ENCODE measurements around the gene MEX3D.

The MEX3D gene

GRCh38 chr19:1528596-1529429 lies 39.3 kb downstream of the MEX3D start:
- DNase-seq, result no peak
- CTCF ChIA-PET, result no interaction called here
- H3K4me1 Mint-ChIP-seq, result peaks cover 3% of the 10 kb centered on the region
- no peaks in the 10 kb centered on the region for H3K36me3 Mint-ChIP-seq
- peaks cover 35% of the 10 kb centered on the region for H3K27me3 Mint-ChIP-seq
- no peak overlapping the region for H3K27ac Mint-ChIP-seq
- H3K4me3 Mint-ChIP-seq, result no peak overlapping the region
- H3K9me3 Mint-ChIP-seq, result no peaks in the 10 kb centered on the region

- no peaks in the 10 kb centered on the region for H3K9me3 Mint-ChIP-seq
- H3K4me3 Mint-ChIP-seq, result no peak overlapping the region
- no peaks in the 10 kb centered on the region for H3K36me3 Mint-ChIP-seq
- H3K4me1 Mint-ChIP-seq, result peaks cover 3% of the 10 kb centered on the region
- H3K27ac Mint-ChIP-seq, result no peak overlapping the region
- no peak for DNase-seq
- H3K27me3 Mint-ChIP-seq, result peaks cover 39% of the 10 kb centered on the region
- CTCF ChIA-PET, result interaction anchor here (1.3 kb wide), 1 partner anchor 18 kb away, joined by 3 read pairs; no protein-coding TSS in a partner anchor
Observed at GRCh38 chr19:1527650-1528309, 40.3 kb downstream of the MEX3D start.

GRCh38 chr19:1526979-1527649 lies 41.0 kb downstream of the MEX3D start:
- no peak for DNase-seq
- H3K27ac Mint-ChIP-seq, result no peak overlapping the region
- H3K4me1 Mint-ChIP-seq, result peaks cover 3% of the 10 kb centered on the region
- CTCF ChIA-PET, result interaction anchor here (1.3 kb wide), 1 partner anchor 19 kb away, joined by 3 read pairs; no protein-coding TSS in a partner anchor
- H3K27me3 Mint-ChIP-seq, result peaks cover 46% of the 10 kb centered on the region
- H3K4me3 Mint-ChIP-seq, result no peak overlapping the region
- no peaks in the 10 kb centered on the region for H3K9me3 Mint-ChIP-seq
- H3K36me3 Mint-ChIP-seq, result no peaks in the 10 kb centered on the region

GRCh38 chr19:1526066-1526778 lies 41.9 kb downstream of the MEX3D start:
- Mint-ChIP-seq H3K27ac (peak overlapping the region; percentile 33), H3K27me3 (peaks cover 55% of the 10 kb centered on the region), H3K4me1 (peaks cover 3% of the 10 kb centered on the region), H3K9me3 (no peaks in the 10 kb centered on the region), H3K4me3 (no peak overlapping the region), H3K36me3 (no peaks in the 10 kb centered on the region)
- CTCF ChIA-PET, result no interaction called here
- no peak for DNase-seq

- peaks cover 3% of the 10 kb centered on the region for H3K4me1 Mint-ChIP-seq
- H3K27me3 Mint-ChIP-seq, result peaks cover 58% of the 10 kb centered on the region
- H3K27ac Mint-ChIP-seq, result no peak overlapping the region
- DNase-seq, result no peak
- CTCF ChIA-PET, result no interaction called here
- H3K4me3 Mint-ChIP-seq, result no peak overlapping the region
- H3K9me3 Mint-ChIP-seq, result no peaks in the 10 kb centered on the region
- no peaks in the 10 kb centered on the region for H3K36me3 Mint-ChIP-seq
Observed at GRCh38 chr19:1525343-1525742, 42.8 kb downstream of the MEX3D start.

- Mint-ChIP-seq H3K9me3 (no peaks in the 10 kb centered on the region), H3K27ac (no peak overlapping the region), H3K27me3 (peaks cover 59% of the 10 kb centered on the region), H3K4me1 (peaks cover 3% of the 10 kb centered on the region), H3K36me3 (no peaks in the 10 kb centered on the region), H3K4me3 (no peak overlapping the region)
- no peak for DNase-seq
- CTCF ChIA-PET, result no interaction called here
Observed at GRCh38 chr19:1524972-1525325, 43.2 kb downstream of the MEX3D start.

- H3K4me1 Mint-ChIP-seq, result peaks cover 3% of the 10 kb centered on the region
- H3K36me3 Mint-ChIP-seq, result no peaks in the 10 kb centered on the region
- peaks cover 59% of the 10 kb centered on the region for H3K27me3 Mint-ChIP-seq
- CTCF ChIA-PET, result no interaction called here
- no peak overlapping the region for H3K27ac Mint-ChIP-seq
- no peak overlapping the region for H3K4me3 Mint-ChIP-seq
- no peak for DNase-seq
- H3K9me3 Mint-ChIP-seq, result no peaks in the 10 kb centered on the region
Observed at GRCh38 chr19:1524287-1524971, 43.7 kb downstream of the MEX3D start.

- Mint-ChIP-seq H3K36me3 (no peaks in the 10 kb centered on the region), H3K27me3 (peaks cover 65% of the 10 kb centered on the region), H3K4me1 (peaks cover 3% of the 10 kb centered on the region), H3K4me3 (no peak within 1 kb of the TSS), H3K27ac (no peak within 1 kb of the TSS), H3K9me3 (no peaks in the 10 kb centered on the region)
- CTCF ChIA-PET, result interaction anchor here (0.6 kb wide), 1 partner anchor 9 kb away, joined by 3 read pairs; no protein-coding TSS in a partner anchor
- no peak for DNase-seq
Observed at GRCh38 chr19:1523412-1524286, 44.5 kb downstream of the MEX3D start, which contains the start of gene PLK5. Gene PLK5 (plus strand): TSS chr19:1524077. CDS start chr19:1526997, 2,920 bp downstream.

- H3K9me3 Mint-ChIP-seq, result no peaks in the 10 kb centered on the region
- H3K4me3 Mint-ChIP-seq, result no peak overlapping the region
- no peak for DNase-seq
- peaks cover 73% of the 10 kb centered on the region for H3K27me3 Mint-ChIP-seq
- CTCF ChIA-PET, result interaction anchor here (0.6 kb wide), 1 partner anchor 9 kb away, joined by 3 read pairs; no protein-coding TSS in a partner anchor
- H3K36me3 Mint-ChIP-seq, result no peaks in the 10 kb centered on the region
- H3K4me1 Mint-ChIP-seq, result peaks cover 3% of the 10 kb centered on the region
- H3K27ac Mint-ChIP-seq, result no peak overlapping the region
Observed at GRCh38 chr19:1522838-1523237, 45.3 kb downstream of the MEX3D start.

GRCh38 chr19:1522061-1522460 lies 46.1 kb downstream of the MEX3D start:
- Mint-ChIP-seq H3K4me3 (no peak overlapping the region), H3K27ac (no peak overlapping the region), H3K4me1 (peaks cover 3% of the 10 kb centered on the region), H3K27me3 (peaks cover 76% of the 10 kb centered on the region), H3K36me3 (no peaks in the 10 kb centered on the region), H3K9me3 (no peaks in the 10 kb centered on the region)
- CTCF ChIA-PET, result no interaction called here
- DNase-seq, result no peak

- H3K27me3 Mint-ChIP-seq, result peaks cover 77% of the 10 kb centered on the region
- CTCF ChIA-PET, result no interaction called here
Observed at GRCh38 chr19:1521636-1522035, 46.5 kb downstream of the MEX3D start.

GRCh38 chr19:1520203-1520780 lies 47.8 kb downstream of the MEX3D start:
- no peak for DNase-seq
- CTCF ChIA-PET, result no interaction called here
- peaks cover 3% of the 10 kb centered on the region for H3K4me1 Mint-ChIP-seq

More at GRCh38 chr19:1521636-1522035, 46.5 kb downstream of the MEX3D start:
- Mint-ChIP-seq H3K4me1 (peaks cover 3% of the 10 kb centered on the region), H3K27ac (no peak overlapping the region), H3K4me3 (no peak overlapping the region), H3K9me3 (no peaks in the 10 kb centered on the region), H3K36me3 (no peaks in the 10 kb centered on the region)
- DNase-seq, result no peak

More at GRCh38 chr19:1520203-1520780, 47.8 kb downstream of the MEX3D start:
- Mint-ChIP-seq H3K27ac (no peak overlapping the region), H3K9me3 (no peaks in the 10 kb centered on the region), H3K27me3 (peaks cover 75% of the 10 kb centered on the region), H3K36me3 (no peaks in the 10 kb centered on the region), H3K4me3 (no peak overlapping the region)
